Ovary (tissue), 3 donors: Measurements from ENCODE around the gene CETN1.

Experiments
- CTCF ChIP-seq, 3 donors: fragments of 450-650 bp in 2 of 3; fragments of 200-600 bp in 1 of 3; IDR thresholded peaks; one replicate each; pipeline versions ENCODE4 v1.5.1 to v1.8.0; 2016 to 2022; ENCODE audit warnings: antibody characterized with exemption in 3 of 3, mild to moderate bottlenecking in 1 of 3
- EP300 ChIP-seq: sonication (generic); formaldehyde crosslinking; IDR thresholded peaks from one replicate; pipeline ENCODE4 v1.6.1; 2017; ENCODE audit warnings: antibody characterized with exemption
- POLR2A ChIP-seq: fragments of 450-650 bp; IDR thresholded peaks from one replicate; pipeline ENCODE4 v1.6.1; 2017; ENCODE audit warnings: antibody characterized with exemption, mild to moderate bottlenecking, moderate library complexity
- donor health status: DM: no; HTN: no; CAD: no.

GRCh38 chr18:617970-618504 lies 37.9 kb downstream of the CETN1 start:
- TF ChIP-seq CTCF (IDR thresholded peaks at IDR 0.05) = no peak
- no peak for TF ChIP-seq EP300
- no peak for TF ChIP-seq POLR2A
